HepG2 (cell line): Measurements from ENCODE around the gene TAF8. TPM values are rescaled to one million over a fixed set of nuclear protein-coding genes. Genes with fewer than 3 reads are reported as not detected.

Source experiments
- ARNTL ChIP-seq: sonication (generic); formaldehyde crosslinking; IDR thresholded peaks from 2 replicates; pipeline ENCODE4 v1.4.0; 2020; ENCODE audit warnings: mild to moderate bottlenecking, missing genetic modification reagents
- FOXK1 ChIP-seq: sonication (generic); formaldehyde crosslinking; IDR thresholded peaks from 2 replicates; pipeline ENCODE4 v1.4.0; 2020; ENCODE audit warnings: low read depth, missing genetic modification reagents, borderline replicate concordance
- GLI4 ChIP-seq: sonication (generic); formaldehyde crosslinking; IDR thresholded peaks from 2 replicates; pipeline ENCODE4 v1.5.1; 2020; ENCODE audit warnings: missing genetic modification reagents, mild to moderate bottlenecking, moderate library complexity, borderline replicate concordance
- JUNB ChIP-seq: sonication (generic); formaldehyde crosslinking; IDR thresholded peaks from 2 replicates; pipeline ENCODE4 v1.8.0; 2022; ENCODE audit warnings: missing genetic modification reagents, mild to moderate bottlenecking, borderline replicate concordance
- KMT2B ChIP-seq: IDR thresholded peaks from 2 replicates; pipeline ENCODE4 v1.6.1; 2016; ENCODE audit warnings: missing genetic modification reagents, missing compliant biosample characterization
- NCOA2 ChIP-seq: sonication (generic); formaldehyde crosslinking; IDR thresholded peaks from 2 replicates; pipeline ENCODE4 v1.8.0; 2022; ENCODE audit warnings: inconsistent platforms
- NCOR1 ChIP-seq: fragments of 200-600 bp; sonication (generic); IDR thresholded peaks from 2 replicates; pipeline ENCODE4 v1.7.0; 2017; ENCODE audit warnings: antibody characterized with exemption, low read length, borderline replicate concordance
- NFYB ChIP-seq: sonication (generic); formaldehyde crosslinking; IDR thresholded peaks from 2 replicates; pipeline ENCODE4 v1.4.0; 2020; ENCODE audit warnings: missing genetic modification reagents
- RAD21 ChIP-seq: fragments of 450-650 bp; formaldehyde crosslinking; IDR thresholded peaks from 2 replicates; pipeline ENCODE4 v1.5.0; 2020; ENCODE audit warnings: mild to moderate bottlenecking
- REXO4 ChIP-seq: sonication (generic); formaldehyde crosslinking; IDR thresholded peaks from 2 replicates; pipeline ENCODE4 v1.8.0; 2022; ENCODE audit warnings: missing genetic modification reagents, mild to moderate bottlenecking, borderline replicate concordance
- SMAD9 ChIP-seq: sonication (generic); formaldehyde crosslinking; IDR thresholded peaks from 2 replicates; pipeline ENCODE4 v1.5.1; 2020; ENCODE audit warnings: mild to moderate bottlenecking, missing genetic modification reagents
- SMARCC2 ChIP-seq: fragments of 450-650 bp; IDR thresholded peaks from 2 replicates; pipeline ENCODE4 v1.6.1; 2017; ENCODE audit warnings: antibody characterized with exemption, mild to moderate bottlenecking
- TIGD3 ChIP-seq: sonication (generic); formaldehyde crosslinking; IDR thresholded peaks from 2 replicates; pipeline ENCODE4 v1.5.1; 2020; ENCODE audit warnings: mild to moderate bottlenecking, missing genetic modification reagents, borderline replicate concordance
- ZBTB1 ChIP-seq: sonication (generic); formaldehyde crosslinking; IDR thresholded peaks from 2 replicates; pipeline ENCODE4 v1.4.0; 2020; ENCODE audit warnings: missing genetic modification reagents, borderline replicate concordance
- ZBTB8A ChIP-seq: sonication (generic); formaldehyde crosslinking; IDR thresholded peaks from 2 replicates; pipeline ENCODE4 v1.4.0; 2020; ENCODE audit warnings: mild to moderate bottlenecking, low read depth, missing genetic modification reagents, borderline replicate concordance
- ZFP62 ChIP-seq: sonication (generic); formaldehyde crosslinking; IDR thresholded peaks from 2 replicates; pipeline ENCODE4 v1.4.0; 2020; ENCODE audit warnings: missing genetic modification reagents
- ZFP90 ChIP-seq: sonication (generic); formaldehyde crosslinking; IDR thresholded peaks from 2 replicates; pipeline ENCODE4 v1.8.0; 2022; ENCODE audit warnings: missing genetic modification reagents, mild to moderate bottlenecking, inconsistent platforms, borderline replicate concordance
- ZNF224 ChIP-seq: sonication (generic); formaldehyde crosslinking; IDR thresholded peaks from 2 replicates; pipeline ENCODE4 v1.5.0; 2020; ENCODE audit warnings: mild to moderate bottlenecking, missing genetic modification reagents
- ZNF251 ChIP-seq: sonication (generic); formaldehyde crosslinking; IDR thresholded peaks from 2 replicates; pipeline ENCODE4 v1.9.0; 2021; ENCODE audit warnings: mild to moderate bottlenecking, missing genetic modification reagents
- ZNF292 ChIP-seq: sonication (generic); formaldehyde crosslinking; IDR thresholded peaks from 2 replicates; pipeline ENCODE4 v1.8.1; 2022; ENCODE audit warnings: mild to moderate bottlenecking, low read depth, missing genetic modification reagents, borderline replicate concordance
- ZNF296 ChIP-seq: sonication (generic); formaldehyde crosslinking; conservative IDR thresholded peaks from 2 replicates; pipeline ENCODE4 v1.5.0; 2020; ENCODE audit warnings: mild to moderate bottlenecking, missing genetic modification reagents
- ZNF382 ChIP-seq: sonication (generic); formaldehyde crosslinking; IDR thresholded peaks from 2 replicates; pipeline ENCODE4 v1.5.0; 2020; ENCODE audit warnings: missing genetic modification reagents, mild to moderate bottlenecking, borderline replicate concordance
- ZNF513 ChIP-seq: sonication (generic); formaldehyde crosslinking; conservative IDR thresholded peaks from 2 replicates; pipeline ENCODE4 v1.5.0; 2020; ENCODE audit warnings: missing genetic modification reagents
- ZSCAN30 ChIP-seq: sonication (generic); formaldehyde crosslinking; IDR thresholded peaks from 2 replicates; pipeline ENCODE4 v1.5.0; 2020; ENCODE audit warnings: mild to moderate bottlenecking, missing genetic modification reagents
- polyA plus RNA-seq, 8 experiments: library from polyadenylated mRNA; depleted of rRNA in 3 of 8; stranded (reverse) in 7 of 8; unstranded in 1 of 8; fragments of >200 nt; fragmentation: Illumina TruSeq in 4 of 8; extraction: Trizol in 4 of 8; gene quantifications; 2 replicates each; pipeline versions ENCODE4 v1.2.1 to v1.2.3, GENCODE V29; 2011 to 2016; ENCODE audit warnings: low read depth in 4 of 8, missing spikeins in 1 of 8, mixed read lengths in 1 of 8; ENCODE audit not compliant: insufficient read depth in 1 of 8
- total RNA-seq, 5 experiments: library from RNA; depleted of rRNA; stranded (reverse); fragments of >200 nt; fragmentation: Illumina TruSeq; extraction: Trizol; gene quantifications; 2 replicates each; pipeline ENCODE4 v1.2.3, GENCODE V29; 2016; ENCODE audit warnings: low read depth in 1 of 5
- TF ChIP-seq, protein P1 (sequence below): IDR thresholded peaks from 2 replicates; pipeline ENCODE4 v1.6.1; 2012; ENCODE audit warnings: inconsistent platforms
- TF ChIP-seq, protein P2 (sequence below): IDR thresholded peaks from 2 replicates; pipeline ENCODE4 v1.6.1; 2016; ENCODE audit warnings: missing compliant biosample characterization, missing genetic modification reagents, borderline replicate concordance

TAF8 gene
- total and polyA plus RNA-seq, 2 of the 13 experiments (the other 11 are each of a cell fraction or from before 2014, with no cell fraction given): 25.2 to 25.8 TPM

DNA sequence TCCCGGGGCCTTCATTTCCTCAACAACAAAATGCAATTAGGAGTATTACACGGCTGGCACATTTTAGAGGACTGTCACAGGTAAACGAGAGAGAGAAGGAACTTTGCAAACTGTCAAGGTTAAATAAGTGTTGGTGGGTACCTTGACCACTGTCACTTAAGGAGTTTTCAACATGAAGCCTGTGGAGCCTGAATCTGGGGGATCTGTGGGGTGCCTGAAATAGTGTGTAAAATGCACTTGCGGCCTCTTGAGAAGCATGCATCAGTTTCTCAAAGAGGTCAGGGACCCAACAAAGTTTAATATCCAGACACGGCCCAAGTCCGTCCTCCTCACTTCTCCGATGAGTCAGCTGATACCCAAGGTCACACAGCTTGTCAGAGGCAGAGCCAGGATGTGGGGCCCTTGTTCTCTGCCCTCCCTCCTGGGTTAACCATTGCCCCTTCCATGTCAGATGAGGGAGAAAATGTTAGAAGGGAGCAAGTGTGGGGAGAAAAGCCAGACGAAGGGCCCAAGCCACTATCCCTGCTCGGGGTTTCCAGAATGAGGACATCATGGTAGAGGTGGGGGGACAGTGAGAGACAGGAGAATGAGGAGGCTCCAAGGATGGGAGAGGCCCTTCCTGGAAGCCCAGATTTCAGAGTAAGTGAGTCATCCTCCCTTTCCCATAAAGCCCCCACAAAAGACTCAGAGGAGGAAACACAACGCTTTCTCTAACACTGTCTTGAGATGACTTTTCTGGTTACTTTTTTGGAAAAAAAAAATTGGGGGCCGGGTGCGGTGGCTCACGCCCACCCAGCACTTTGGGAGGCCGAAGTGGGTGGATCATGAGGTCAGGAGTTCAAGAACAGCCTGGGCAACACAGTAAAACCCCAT, 49.9 kb downstream of the TAF8 start (continued):
- TF ChIP-seq ZNF513 (CRISPR knock-in tag) (no peak), NFYB (CRISPR knock-in tag) (no peak), ZBTB8A (CRISPR knock-in tag) (no peak), SMARCC2 (no peak), ZNF296 (CRISPR knock-in tag) (no peak), TIGD3 (CRISPR knock-in tag) (no peak), GLI4 (CRISPR knock-in tag) (no peak), ZNF292 (CRISPR knock-in tag) (no peak), JUNB (0 out of 2 replicates have a peak, but pooled peaks have one; percentile 27), FOXK1 (CRISPR knock-in tag) (no peak; the same call in 1 of the 2 replicates), RAD21 (no peak), ZFP62 (CRISPR knock-in tag) (no peak), ZSCAN30 (CRISPR knock-in tag) (no peak), ZNF224 (CRISPR knock-in tag) (no peak), SMAD9 (CRISPR knock-in tag) (0 out of 2 replicates have a peak, but pooled peaks have one; percentile 30), KMT2B (no peak), ZNF382 (CRISPR knock-in tag) (no peak), ARNTL (no peak), NCOR1 (no peak), ZNF251 (CRISPR knock-in tag) (no peak), NCOA2 (CRISPR knock-in tag) (0 out of 2 replicates have a peak, but pooled peaks have one; percentile 28), ZBTB1 (CRISPR knock-in tag) (no peak), REXO4 (no peak), ZFP90 (0 out of 2 replicates have a peak, but pooled peaks have one; percentile 47)
- TF ChIP-seq, protein P1, sequence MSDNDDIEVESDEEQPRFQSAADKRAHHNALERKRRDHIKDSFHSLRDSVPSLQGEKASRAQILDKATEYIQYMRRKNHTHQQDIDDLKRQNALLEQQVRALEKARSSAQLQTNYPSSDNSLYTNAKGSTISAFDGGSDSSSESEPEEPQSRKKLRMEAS: 0 out of 2 replicates have a peak, but pooled peaks have one; percentile 16
- TF ChIP-seq, protein P2, sequence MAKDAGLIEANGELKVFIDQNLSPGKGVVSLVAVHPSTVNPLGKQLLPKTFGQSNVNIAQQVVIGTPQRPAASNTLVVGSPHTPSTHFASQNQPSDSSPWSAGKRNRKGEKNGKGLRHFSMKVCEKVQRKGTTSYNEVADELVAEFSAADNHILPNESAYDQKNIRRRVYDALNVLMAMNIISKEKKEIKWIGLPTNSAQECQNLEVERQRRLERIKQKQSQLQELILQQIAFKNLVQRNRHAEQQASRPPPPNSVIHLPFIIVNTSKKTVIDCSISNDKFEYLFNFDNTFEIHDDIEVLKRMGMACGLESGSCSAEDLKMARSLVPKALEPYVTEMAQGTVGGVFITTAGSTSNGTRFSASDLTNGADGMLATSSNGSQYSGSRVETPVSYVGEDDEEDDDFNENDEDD: no peak
